ENCODE data around the gene PPP2R2B.
A peak's percentile ranks its signal among the peaks of the same experiment; 100 is the strongest.

PPP2R2B gene

GRCh38 chr5:146836226-146836842 is 42.2 kb downstream of the PPP2R2B start:
- Histone ChIP-seq H3K36me3 (ENCODE audit: control insufficient read depth, insufficient read depth, low read length) (no peaks in the 10 kb centered on the region), H3K79me2 (no peaks in the 10 kb centered on the region), H3K9me3 (ENCODE audit: control insufficient read depth, low read length) (no peaks in the 10 kb centered on the region), H3K27ac (no peak overlapping the region), H3K4me3 (ENCODE audit: low read depth, low read length) (no peak overlapping the region), H2AFZ (no peak overlapping the region), H3K27me3 (ENCODE audit: control insufficient read depth, insufficient read depth, low read length) (no peaks in the 10 kb centered on the region), H3K4me1 (peaks cover 20% of the 10 kb centered on the region), H3K9ac (no peak overlapping the region), H3K4me2 (ENCODE audit: low read length) (no peak overlapping the region)
- no peak for TF ChIP-seq CTCF (IDR thresholded peaks at IDR 0.05)

GRCh38 chr5:146832985-146833732 is 45.4 kb downstream of the PPP2R2B start:
- peak overlapping the region; percentile 45 for H3K27ac ChIP-seq

GRCh38 chr5:146828385-146828784 is 50.2 kb downstream of the PPP2R2B start:
- Histone ChIP-seq H2AFZ (no peak overlapping the region), H3K79me2 (peaks cover 3% of the 10 kb centered on the region), H3K27me3 (ENCODE audit: control insufficient read depth, insufficient read depth, low read length) (no peaks in the 10 kb centered on the region), H3K4me1 (peaks cover 16% of the 10 kb centered on the region), H3K27ac (no peak overlapping the region), H3K4me2 (ENCODE audit: low read length) (no peak overlapping the region), H3K9me3 (ENCODE audit: control insufficient read depth, low read length) (no peaks in the 10 kb centered on the region), H3K4me3 (ENCODE audit: low read depth, low read length) (no peak overlapping the region), H3K9ac (no peak overlapping the region), H3K36me3 (ENCODE audit: control insufficient read depth, insufficient read depth, low read length) (no peaks in the 10 kb centered on the region)
- TF ChIP-seq CTCF (IDR thresholded peaks at IDR 0.05), result no peak

More at GRCh38 chr5:146832985-146833732, 45.4 kb downstream of the PPP2R2B start:
- H3K36me3 ChIP-seq (ENCODE audit: control insufficient read depth, insufficient read depth, low read length), result no peaks in the 10 kb centered on the region
- H3K9ac ChIP-seq, result no peak overlapping the region
- no peak for TF ChIP-seq CTCF (IDR thresholded peaks at IDR 0.05)
- H3K27me3 ChIP-seq (ENCODE audit: control insufficient read depth, insufficient read depth, low read length), result no peaks in the 10 kb centered on the region
- peak overlapping the region; percentile 48 for H2AFZ ChIP-seq
- no peak overlapping the region for H3K4me2 ChIP-seq (ENCODE audit: low read length)
- peaks cover 26% of the 10 kb centered on the region for H3K4me1 ChIP-seq
- no peak overlapping the region for H3K4me3 ChIP-seq (ENCODE audit: low read depth, low read length)
- H3K79me2 ChIP-seq, result no peaks in the 10 kb centered on the region
- no peaks in the 10 kb centered on the region for H3K9me3 ChIP-seq (ENCODE audit: control insufficient read depth, low read length)

- Histone ChIP-seq H3K9me3 (ENCODE audit: control insufficient read depth, low read length) (no peaks in the 10 kb centered on the region), H3K27me3 (ENCODE audit: control insufficient read depth, insufficient read depth, low read length) (no peaks in the 10 kb centered on the region), H3K4me1 (peaks cover 11% of the 10 kb centered on the region), H3K4me2 (ENCODE audit: low read length) (no peak overlapping the region), H2AFZ (no peak overlapping the region), H3K9ac (no peak overlapping the region), H3K27ac (no peak overlapping the region), H3K4me3 (ENCODE audit: low read depth, low read length) (no peak overlapping the region), H3K36me3 (ENCODE audit: control insufficient read depth, insufficient read depth, low read length) (no peaks in the 10 kb centered on the region), H3K79me2 (peaks cover 3% of the 10 kb centered on the region)
- TF ChIP-seq CTCF (IDR thresholded peaks at IDR 0.05), result no peak
Observed at GRCh38 chr5:146827901-146828300, 50.7 kb downstream of the PPP2R2B start.

Data from parathyroid adenoma (tissue), 2 donors.